Liver (tissue), 9 donors: ENCODE results near the gene ZNF273. TPM values are rescaled to one million over a fixed set of nuclear protein-coding genes. Genes with fewer than 3 reads are reported as not detected.

ENCODE experiments used
- DNase-seq: peaks from one replicate; pipeline ENCODE4 v3.0.0-alpha.2; 2017; ENCODE audit warnings: low spot score
- H3K27ac ChIP-seq, 2 donors: one replicate each; pipeline ENCODE4 v1.7.0; 2013; ENCODE audit warnings: inconsistent platforms in 2 of 2, low read length in 2 of 2, control low read depth in 1 of 2, low read depth in 1 of 2, mild to moderate bottlenecking in 1 of 2
- H3K27me3 ChIP-seq, 4 donors: one replicate each; pipeline versions ENCODE4 v1.6.1 to v1.7.0; 2013; ENCODE audit warnings: low read length in 3 of 4, inconsistent platforms in 1 of 4, mild to moderate bottlenecking in 1 of 4, moderate library complexity in 1 of 4; ENCODE audit not compliant: control insufficient read depth in 4 of 4, insufficient read depth in 4 of 4
- H3K36me3 ChIP-seq, 4 donors: one replicate each; pipeline versions ENCODE4 v1.6.1 to v1.7.0; 2013; ENCODE audit warnings: low read length in 3 of 4, mild to moderate bottlenecking in 3 of 4, low read depth in 1 of 4, moderate library complexity in 1 of 4; ENCODE audit not compliant: control insufficient read depth in 4 of 4, insufficient read depth in 3 of 4
- H3K4me1 ChIP-seq, 4 donors: one replicate each; pipeline versions ENCODE4 v1.6.1 to v1.7.0; 2013; ENCODE audit warnings: low read length in 3 of 4, mild to moderate bottlenecking in 3 of 4, moderate library complexity in 1 of 4; ENCODE audit not compliant: control insufficient read depth in 4 of 4, insufficient read depth in 4 of 4
- H3K4me3 ChIP-seq, 3 donors: one replicate each; pipeline versions ENCODE4 v1.6.1 to v1.7.0; 2013; ENCODE audit warnings: low read length in 3 of 3, control low read depth in 1 of 3, low read depth in 1 of 3, mild to moderate bottlenecking in 1 of 3
- H3K9ac ChIP-seq, 2 donors: one replicate each; pipeline ENCODE4 v1.7.0; 2013; ENCODE audit warnings: low read length in 2 of 2, mild to moderate bottlenecking in 2 of 2, moderate library complexity in 2 of 2, control low read depth in 1 of 2, low read depth in 1 of 2
- H3K9me3 ChIP-seq, 4 donors: one replicate each; pipeline versions ENCODE4 v1.6.1 to v1.7.0; 2013; ENCODE audit warnings: low read length in 3 of 4; ENCODE audit not compliant: control insufficient read depth in 4 of 4
- FOXA1 ChIP-seq: IDR thresholded peaks from 2 replicates; pipeline ENCODE4 v1.6.1; 2016; ENCODE audit warnings: antibody characterized with exemption
- HNF4A ChIP-seq, 2 donors: conservative IDR thresholded peaks; 2 replicates each; pipeline ENCODE4 v1.6.1; 2016; ENCODE audit warnings: antibody characterized with exemption in 2 of 2, mild to moderate bottlenecking in 2 of 2
- HNF4G ChIP-seq: IDR thresholded peaks from 2 replicates; pipeline ENCODE4 v1.6.1; 2016; ENCODE audit warnings: antibody characterized with exemption
- JUND ChIP-seq, 2 donors: IDR thresholded peaks; 2 replicates each; pipeline ENCODE4 v1.6.1; 2016; ENCODE audit warnings: antibody characterized with exemption in 2 of 2
- NR2F2 ChIP-seq: IDR thresholded peaks from 2 replicates; pipeline ENCODE4 v1.6.1; 2016; ENCODE audit warnings: antibody characterized with exemption
- RAD21 ChIP-seq, 2 donors: IDR thresholded peaks; 2 replicates each; pipeline ENCODE4 v1.6.1; 2016; ENCODE audit warnings: antibody characterized with exemption in 2 of 2, mild to moderate bottlenecking in 2 of 2
- RXRA ChIP-seq, 2 donors: IDR thresholded peaks; 2 replicates each; pipeline ENCODE4 v1.6.1; 2017 to 2018; ENCODE audit warnings: antibody characterized with exemption in 2 of 2, mild to moderate bottlenecking in 1 of 2
- TAF1 ChIP-seq: conservative IDR thresholded peaks from 2 replicates; pipeline ENCODE4 v1.6.1; 2016; ENCODE audit warnings: antibody characterized with exemption, mild to moderate bottlenecking
- YY1 ChIP-seq: IDR thresholded peaks from 2 replicates; pipeline ENCODE4 v1.6.1; 2016; ENCODE audit warnings: antibody characterized with exemption, mild to moderate bottlenecking
- WGBS: extraction: QIAGEN DNeasy Blood & Tissue Kit; methylation state at CpG from one replicate; pipeline ENCODE4 v1.1.7; 2013; 5-methylcytosine and 5-hydroxymethylcytosine counted together
- polyA plus RNA-seq, 2 donors: library from polyadenylated mRNA; stranded (reverse) in 1 of 2; unstranded in 1 of 2; fragments of 200-250 nt in 1 of 2; fragments of >200 nt in 1 of 2; fragmentation: Nextera tagmentation in 1 of 2; extraction: Ambion mirVana in 1 of 2; gene quantifications; one replicate each; pipeline versions ENCODE4 v1.2.1 to v1.2.3, GENCODE V29; 2013 to 2015
- total RNA-seq, 2 donors: library from RNA; depleted of rRNA; stranded (reverse); fragments of >200 nt; gene quantifications; one replicate each; pipeline ENCODE4 v1.2.3, GENCODE V29; 2014
- TF ChIP-seq, protein P1 (sequence below): IDR thresholded peaks from 2 replicates; pipeline ENCODE4 v1.6.1; 2016; ENCODE audit warnings: antibody characterized with exemption
- TF ChIP-seq, protein P2 (sequence below): fragments of 150-350 bp; IDR thresholded peaks from 2 replicates; pipeline ENCODE4 v1.5.1; 2017; ENCODE audit warnings: improper control_type of control experiment, low read depth, low read length; ENCODE audit not compliant: missing input control
- TF ChIP-seq, protein P3 (sequence below): IDR thresholded peaks from 2 replicates; pipeline ENCODE4 v1.6.1; 2016; ENCODE audit warnings: antibody characterized with exemption
- donor health status: healthy.
- donor health status: healthy.
- donor health status: healthy.
- donor health status: healthy.
- donor health status: healthy.

The ZNF273 gene
- total and polyA plus RNA-seq, 4 donors, result 0.43 to 14.9 (median 0.73) TPM

GRCh38 chr7:64870656-64871055 is 32.4 kb upstream of the ZNF273 start (continued):
- TF ChIP-seq TAF1 (no peak), RAD21 (IDR thresholded peaks at IDR 0.05) (no peak), HNF4G (no peak), FOXA1 (no peak), YY1 (no peak), HNF4A (conservative IDR thresholded peaks at IDR 0.05) (no peak)
- TF ChIP-seq, protein P1, sequence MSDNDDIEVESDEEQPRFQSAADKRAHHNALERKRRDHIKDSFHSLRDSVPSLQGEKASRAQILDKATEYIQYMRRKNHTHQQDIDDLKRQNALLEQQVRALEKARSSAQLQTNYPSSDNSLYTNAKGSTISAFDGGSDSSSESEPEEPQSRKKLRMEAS, result no peak
- TF ChIP-seq, protein P2, sequence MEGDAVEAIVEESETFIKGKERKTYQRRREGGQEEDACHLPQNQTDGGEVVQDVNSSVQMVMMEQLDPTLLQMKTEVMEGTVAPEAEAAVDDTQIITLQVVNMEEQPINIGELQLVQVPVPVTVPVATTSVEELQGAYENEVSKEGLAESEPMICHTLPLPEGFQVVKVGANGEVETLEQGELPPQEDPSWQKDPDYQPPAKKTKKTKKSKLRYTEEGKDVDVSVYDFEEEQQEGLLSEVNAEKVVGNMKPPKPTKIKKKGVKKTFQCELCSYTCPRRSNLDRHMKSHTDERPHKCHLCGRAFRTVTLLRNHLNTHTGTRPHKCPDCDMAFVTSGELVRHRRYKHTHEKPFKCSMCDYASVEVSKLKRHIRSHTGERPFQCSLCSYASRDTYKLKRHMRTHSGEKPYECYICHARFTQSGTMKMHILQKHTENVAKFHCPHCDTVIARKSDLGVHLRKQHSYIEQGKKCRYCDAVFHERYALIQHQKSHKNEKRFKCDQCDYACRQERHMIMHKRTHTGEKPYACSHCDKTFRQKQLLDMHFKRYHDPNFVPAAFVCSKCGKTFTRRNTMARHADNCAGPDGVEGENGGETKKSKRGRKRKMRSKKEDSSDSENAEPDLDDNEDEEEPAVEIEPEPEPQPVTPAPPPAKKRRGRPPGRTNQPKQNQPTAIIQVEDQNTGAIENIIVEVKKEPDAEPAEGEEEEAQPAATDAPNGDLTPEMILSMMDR, result no peak
- TF ChIP-seq, protein P3, sequence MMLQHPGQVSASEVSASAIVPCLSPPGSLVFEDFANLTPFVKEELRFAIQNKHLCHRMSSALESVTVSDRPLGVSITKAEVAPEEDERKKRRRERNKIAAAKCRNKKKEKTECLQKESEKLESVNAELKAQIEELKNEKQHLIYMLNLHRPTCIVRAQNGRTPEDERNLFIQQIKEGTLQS, result no peak

- Histone ChIP-seq H3K9ac (no peak overlapping the region), H3K4me3 (no peak overlapping the region), H3K27ac (no peak overlapping the region), H3K36me3 (no peaks in the 10 kb centered on the region), H3K9me3 (peaks cover 0 to 4% (median 2%) of the 10 kb centered on the region in 4 donors), H3K4me1 (no peaks in the 10 kb centered on the region), H3K27me3 (peaks cover 0 to 2% (median 0%) of the 10 kb centered on the region in 4 donors)
- DNase-seq, result peak; percentile 13
- TF ChIP-seq TAF1 (no peak), JUND (IDR thresholded peaks at IDR 0.05) (no peak)
- TF ChIP-seq, protein P3, result no peak
- TF ChIP-seq, protein P1, result no peak
- WGBS, result 72% methylated on average over 8 of the region's 8 CpGs
Measured at GRCh38 chr7:64871761-64872160, 31.3 kb upstream of the ZNF273 start.

GRCh38 chr7:64872351-64873154 is 30.5 kb upstream of the ZNF273 start:
- H3K36me3 ChIP-seq, result no peaks in the 10 kb centered on the region
- H3K4me3 ChIP-seq, result no peak overlapping the region
- no peaks in the 10 kb centered on the region for H3K4me1 ChIP-seq
- H3K9ac ChIP-seq, result no peak overlapping the region
- DNase-seq, result peak; percentile 29
- peaks cover 0 to 4% (median 2%) of the 10 kb centered on the region in 4 donors for H3K9me3 ChIP-seq
- H3K27me3 ChIP-seq, result peaks cover 0 to 2% (median 0%) of the 10 kb centered on the region in 4 donors
- TF ChIP-seq NR2F2, result no peak
- TF ChIP-seq, protein P1, result no peak
- TF ChIP-seq HNF4A (conservative IDR thresholded peaks at IDR 0.05), result no peak
- no peak for TF ChIP-seq RXRA (IDR thresholded peaks at IDR 0.05)
- 89% methylated on average over 36 of the region's 36 CpGs for WGBS
- no peak overlapping the region for H3K27ac ChIP-seq
